Smooth muscle cell of trachea (primary cell): ENCODE measurements around the gene MILR1. TPM values are rescaled to one million over a fixed set of nuclear protein-coding genes. Genes with fewer than 3 reads are reported as not detected.

ENCODE experiments used
- total RNA-seq: library from RNA; depleted of rRNA; stranded (reverse); fragments of >200 nt; gene quantifications from 2 replicates; pipeline ENCODE4 v1.2.1, GENCODE V29; 2014

Gene MILR1
- 6.5 and 27.9 TPM in 2 replicates for total RNA-seq

GRCh38 chr17:64448665-64449512, at the start of gene MILR1:
Gene MILR1 (plus strand): TSS chr17:64449115. CDS start chr17:64449169, 54 bp downstream.

GRCh38 chr17:64496786-64497564, 48.1 kb downstream of the MILR1 start, which contains the start of gene POLG2:
Gene POLG2 (minus strand): TSS chr17:64497054. CDS start chr17:64496968, 86 bp downstream.

GRCh38 chr17:64506201-64506575, 57.3 kb downstream of the MILR1 start, which contains the start of gene DDX5:
Gene DDX5 (minus strand): TSS chr17:64506289. CDS start chr17:64506119, 170 bp downstream.

GRCh38 chr17:64506576-64507412, 57.9 kb downstream of the MILR1 start, which contains the start of gene CEP95:
Gene CEP95 (plus strand): TSS chr17:64506977. CDS start chr17:64507098, 121 bp downstream.

Other genes with a start within 250 kb of the MILR1 start
- 33.6 and 43.0 TPM in 2 replicates for gene TEX2, start 185.9 kb upstream of the MILR1 start, total RNA-seq
- 0.17 and 1.6 TPM in 2 replicates for gene PECAM1, start 58.3 kb upstream of the MILR1 start, total RNA-seq
- 15.9 and 16.2 TPM in 2 replicates for gene POLG2, start 47.9 kb downstream of the MILR1 start, total RNA-seq
- 235 and 534 TPM in 2 replicates for gene DDX5, start 57.2 kb downstream of the MILR1 start, total RNA-seq
- gene CEP95, start 57.9 kb downstream of the MILR1 start, total RNA-seq: 24.6 and 26.6 TPM in 2 replicates
- gene SMURF2, start 213.2 kb downstream of the MILR1 start, total RNA-seq: 68.5 and 107 TPM in 2 replicates